HepG2 (cell line): Measurements from ENCODE around the gene ATOSB. TPM values are rescaled to one million over a fixed set of nuclear protein-coding genes. Genes with fewer than 3 reads are reported as not detected.
A peak's percentile ranks its signal among the peaks of the same experiment; 100 is the strongest.

Experiments used
- CBX5 ChIP-seq: sonication (generic); formaldehyde crosslinking; IDR thresholded peaks from 2 replicates; pipeline ENCODE4 v1.4.0; 2020; ENCODE audit warnings: missing genetic modification reagents, borderline replicate concordance
- FLYWCH1 ChIP-seq: sonication (generic); formaldehyde crosslinking; IDR thresholded peaks from 2 replicates; pipeline ENCODE4 v1.8.1; 2023; ENCODE audit warnings: mild to moderate bottlenecking, missing genetic modification reagents
- HOXA7 ChIP-seq: sonication (generic); formaldehyde crosslinking; IDR thresholded peaks from 2 replicates; pipeline ENCODE4 v1.8.1; 2022; ENCODE audit warnings: mild to moderate bottlenecking, missing genetic modification reagents, moderate library complexity
- MAZ ChIP-seq, 2 experiments: sonication (generic) in 1 of 2; formaldehyde crosslinking in 1 of 2; IDR thresholded peaks; 2 replicates each; pipeline versions ENCODE4 v1.5.0 to v1.6.1; 2012 to 2020; ENCODE audit warnings: low read depth in 2 of 2, mild to moderate bottlenecking in 2 of 2, borderline replicate concordance in 1 of 2, improper control_type of control experiment in 1 of 2, low read length in 1 of 2, missing genetic modification reagents in 1 of 2, moderate library complexity in 1 of 2
- MEF2D ChIP-seq: sonication (generic); formaldehyde crosslinking; IDR thresholded peaks from 2 replicates; pipeline ENCODE4 v1.5.1; 2020; ENCODE audit warnings: mild to moderate bottlenecking, missing genetic modification reagents
- MIER3 ChIP-seq: IDR thresholded peaks from 2 replicates; pipeline ENCODE4 v1.6.1; 2016; ENCODE audit warnings: missing compliant biosample characterization, borderline replicate concordance
- NFE2L1 ChIP-seq: sonication (generic); formaldehyde crosslinking; IDR thresholded peaks from 2 replicates; pipeline ENCODE4 v1.4.0; 2020; ENCODE audit warnings: missing genetic modification reagents, mild to moderate bottlenecking, borderline replicate concordance
- ONECUT2 ChIP-seq: sonication (generic); formaldehyde crosslinking; IDR thresholded peaks from 2 replicates; pipeline ENCODE4 v1.4.0; 2020; ENCODE audit warnings: missing genetic modification reagents
- POLR2G ChIP-seq: fragments of 200-400 bp; formaldehyde crosslinking; IDR thresholded peaks from 2 replicates; pipeline ENCODE4 v1.6.1; 2018; ENCODE audit warnings: mild to moderate bottlenecking, low read depth, low read length, moderate library complexity
- SETDB1 ChIP-seq: sonication (generic); formaldehyde crosslinking; IDR thresholded peaks from 2 replicates; pipeline ENCODE4 v1.5.1; 2020; ENCODE audit warnings: missing genetic modification reagents, mild to moderate bottlenecking, borderline replicate concordance
- SMYD3 ChIP-seq: sonication (generic); formaldehyde crosslinking; IDR thresholded peaks from 2 replicates; pipeline ENCODE4 v1.8.1; 2023; ENCODE audit warnings: mild to moderate bottlenecking, missing genetic modification reagents
- TAF15 ChIP-seq: fragments of 200-400 bp; formaldehyde crosslinking; IDR thresholded peaks from one replicate; pipeline ENCODE4 v1.6.1; 2018; ENCODE audit warnings: mild to moderate bottlenecking, low read depth, low read length; ENCODE audit not compliant: poor library complexity, severe bottlenecking
- U2AF2 ChIP-seq: fragments of 200-400 bp; formaldehyde crosslinking; IDR thresholded peaks from 2 replicates; pipeline ENCODE4 v1.6.1; 2017; ENCODE audit warnings: low read depth, mild to moderate bottlenecking, low read length
- ZMYM3 ChIP-seq: sonication (generic); formaldehyde crosslinking; IDR thresholded peaks from 2 replicates; pipeline ENCODE4 v1.5.1; 2020; ENCODE audit warnings: mild to moderate bottlenecking, missing genetic modification reagents
- ZNF10 ChIP-seq: sonication (generic); formaldehyde crosslinking; IDR thresholded peaks from 2 replicates; pipeline ENCODE4 v1.4.0; 2020; ENCODE audit warnings: mild to moderate bottlenecking, low read depth, missing genetic modification reagents, borderline replicate concordance
- ZNF205 ChIP-seq: IDR thresholded peaks from 2 replicates; pipeline ENCODE4 v1.6.1; 2018; ENCODE audit warnings: missing biosample characterization, missing genetic modification reagents
- ZNF670 ChIP-seq: sonication (generic); formaldehyde crosslinking; IDR thresholded peaks from 2 replicates; pipeline ENCODE4 v1.8.0; 2022; ENCODE audit warnings: mild to moderate bottlenecking, missing genetic modification reagents, borderline replicate concordance
- polyA plus RNA-seq, 8 experiments: library from polyadenylated mRNA; depleted of rRNA in 3 of 8; stranded (reverse) in 7 of 8; unstranded in 1 of 8; fragments of >200 nt; fragmentation: Illumina TruSeq in 4 of 8; extraction: Trizol in 4 of 8; gene quantifications; 2 replicates each; pipeline versions ENCODE4 v1.2.1 to v1.2.3, GENCODE V29; 2011 to 2016; ENCODE audit warnings: low read depth in 4 of 8, missing spikeins in 1 of 8, mixed read lengths in 1 of 8; ENCODE audit not compliant: insufficient read depth in 1 of 8
- total RNA-seq, 5 experiments: library from RNA; depleted of rRNA; stranded (reverse); fragments of >200 nt; fragmentation: Illumina TruSeq; extraction: Trizol; gene quantifications; 2 replicates each; pipeline ENCODE4 v1.2.3, GENCODE V29; 2016; ENCODE audit warnings: low read depth in 1 of 5
- TF ChIP-seq, protein P1 (sequence below): sonication (generic); formaldehyde crosslinking; IDR thresholded peaks from 2 replicates; pipeline ENCODE4 v1.4.0; 2020; ENCODE audit warnings: missing genetic modification reagents
- TF ChIP-seq, protein P2 (sequence below): sonication (generic); formaldehyde crosslinking; IDR thresholded peaks from 2 replicates; pipeline ENCODE4 v1.4.0; 2020; ENCODE audit warnings: mild to moderate bottlenecking, missing genetic modification reagents, borderline replicate concordance
- TF ChIP-seq, protein P3 (sequence below): sonication (generic); formaldehyde crosslinking; IDR thresholded peaks from 2 replicates; pipeline ENCODE4 v1.4.0; 2020; ENCODE audit warnings: missing genetic modification reagents, low read depth, mild to moderate bottlenecking, borderline replicate concordance

Gene ATOSB
- total and polyA plus RNA-seq, 2 of the 13 experiments (the other 11 are each of a cell fraction or from before 2014, with no cell fraction given) = 1.9 to 6.4 TPM

DNA sequence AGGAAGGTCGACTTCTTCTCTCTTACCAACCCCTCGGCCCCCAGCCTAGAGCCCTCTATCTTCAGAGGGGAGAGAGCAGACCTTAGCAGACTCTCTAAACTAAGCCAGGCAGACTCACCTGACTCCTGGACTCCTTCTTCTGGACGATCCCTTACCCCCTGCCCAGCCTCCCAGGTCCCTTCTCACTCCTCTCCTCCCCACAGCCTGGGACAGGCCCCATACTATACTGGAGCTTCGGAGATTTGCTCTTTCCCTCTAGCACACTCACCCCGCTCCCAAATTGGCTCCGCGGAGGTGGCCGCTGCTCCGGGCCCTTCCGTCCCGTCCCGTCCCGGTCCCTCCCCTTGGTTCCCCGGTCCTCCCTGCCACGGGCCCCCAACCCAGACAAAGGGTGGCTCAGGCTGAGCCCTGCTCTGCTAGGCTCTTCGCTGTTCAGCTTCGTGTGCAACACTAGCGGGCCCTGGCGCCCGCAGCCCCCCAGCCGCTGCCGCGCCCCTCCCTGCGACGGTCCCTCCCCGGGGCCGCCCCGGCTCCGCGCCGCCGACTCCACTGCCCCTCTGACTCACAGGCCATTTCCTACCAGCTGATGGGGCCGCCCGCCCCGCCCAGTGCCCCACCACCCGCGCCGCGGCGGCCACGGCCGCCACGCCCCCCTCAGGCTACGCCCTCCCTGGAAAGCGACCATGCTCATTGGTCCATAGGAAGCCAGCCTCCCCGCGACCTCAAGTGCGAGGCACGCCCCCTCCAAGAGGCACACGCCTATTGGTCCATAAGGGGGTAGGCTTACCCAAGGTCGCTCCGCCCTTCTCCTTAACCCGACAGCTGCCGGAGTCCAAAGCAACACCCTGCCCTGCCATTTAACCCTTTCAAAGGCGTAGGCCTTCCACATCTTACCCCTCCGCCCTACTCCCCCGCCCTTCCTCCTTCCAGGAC, 4.4 kb downstream of the ATOSB start (continued):
- TF ChIP-seq MAZ (IDR thresholded peaks at IDR 0.05; ENCODE audit: borderline replicate concordance, low read depth, low read length) (peak; percentile 55; the same call in 1 of the 2 replicates), MAZ (CRISPR knock-in tag; IDR thresholded peaks at IDR 0.05; ENCODE audit: low read depth) (peak; percentile 47; the same call in 1 of the 2 replicates), U2AF2 (no peak), POLR2G (peak; percentile 46; the same call in 1 of the 2 replicates), ONECUT2 (CRISPR knock-in tag) (no peak), SMYD3 (CRISPR knock-in tag) (no peak), MEF2D (CRISPR knock-in tag) (no peak), NFE2L1 (CRISPR knock-in tag) (no peak), ZNF10 (CRISPR knock-in tag) (no peak), ZMYM3 (CRISPR knock-in tag) (no peak), FLYWCH1 (CRISPR knock-in tag) (no peak), CBX5 (CRISPR knock-in tag) (no peak), TAF15 (no peak), SETDB1 (no peak), ZNF205 (no peak), MIER3 (CRISPR knock-in tag) (no peak), HOXA7 (no peak), ZNF670 (no peak)
- TF ChIP-seq, protein P1, sequence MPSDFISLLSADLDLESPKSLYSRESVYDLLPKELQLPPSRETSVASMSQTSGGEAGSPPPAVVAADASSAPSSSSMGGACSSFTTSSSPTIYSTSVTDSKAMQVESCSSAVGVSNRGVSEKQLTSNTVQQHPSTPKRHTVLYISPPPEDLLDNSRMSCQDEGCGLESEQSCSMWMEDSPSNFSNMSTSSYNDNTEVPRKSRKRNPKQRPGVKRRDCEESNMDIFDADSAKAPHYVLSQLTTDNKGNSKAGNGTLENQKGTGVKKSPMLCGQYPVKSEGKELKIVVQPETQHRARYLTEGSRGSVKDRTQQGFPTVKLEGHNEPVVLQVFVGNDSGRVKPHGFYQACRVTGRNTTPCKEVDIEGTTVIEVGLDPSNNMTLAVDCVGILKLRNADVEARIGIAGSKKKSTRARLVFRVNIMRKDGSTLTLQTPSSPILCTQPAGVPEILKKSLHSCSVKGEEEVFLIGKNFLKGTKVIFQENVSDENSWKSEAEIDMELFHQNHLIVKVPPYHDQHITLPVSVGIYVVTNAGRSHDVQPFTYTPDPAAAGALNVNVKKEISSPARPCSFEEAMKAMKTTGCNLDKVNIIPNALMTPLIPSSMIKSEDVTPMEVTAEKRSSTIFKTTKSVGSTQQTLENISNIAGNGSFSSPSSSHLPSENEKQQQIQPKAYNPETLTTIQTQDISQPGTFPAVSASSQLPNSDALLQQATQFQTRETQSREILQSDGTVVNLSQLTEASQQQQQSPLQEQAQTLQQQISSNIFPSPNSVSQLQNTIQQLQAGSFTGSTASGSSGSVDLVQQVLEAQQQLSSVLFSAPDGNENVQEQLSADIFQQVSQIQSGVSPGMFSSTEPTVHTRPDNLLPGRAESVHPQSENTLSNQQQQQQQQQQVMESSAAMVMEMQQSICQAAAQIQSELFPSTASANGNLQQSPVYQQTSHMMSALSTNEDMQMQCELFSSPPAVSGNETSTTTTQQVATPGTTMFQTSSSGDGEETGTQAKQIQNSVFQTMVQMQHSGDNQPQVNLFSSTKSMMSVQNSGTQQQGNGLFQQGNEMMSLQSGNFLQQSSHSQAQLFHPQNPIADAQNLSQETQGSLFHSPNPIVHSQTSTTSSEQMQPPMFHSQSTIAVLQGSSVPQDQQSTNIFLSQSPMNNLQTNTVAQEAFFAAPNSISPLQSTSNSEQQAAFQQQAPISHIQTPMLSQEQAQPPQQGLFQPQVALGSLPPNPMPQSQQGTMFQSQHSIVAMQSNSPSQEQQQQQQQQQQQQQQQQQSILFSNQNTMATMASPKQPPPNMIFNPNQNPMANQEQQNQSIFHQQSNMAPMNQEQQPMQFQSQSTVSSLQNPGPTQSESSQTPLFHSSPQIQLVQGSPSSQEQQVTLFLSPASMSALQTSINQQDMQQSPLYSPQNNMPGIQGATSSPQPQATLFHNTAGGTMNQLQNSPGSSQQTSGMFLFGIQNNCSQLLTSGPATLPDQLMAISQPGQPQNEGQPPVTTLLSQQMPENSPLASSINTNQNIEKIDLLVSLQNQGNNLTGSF (CRISPR knock-in tag) = no peak
- TF ChIP-seq, protein P2, sequence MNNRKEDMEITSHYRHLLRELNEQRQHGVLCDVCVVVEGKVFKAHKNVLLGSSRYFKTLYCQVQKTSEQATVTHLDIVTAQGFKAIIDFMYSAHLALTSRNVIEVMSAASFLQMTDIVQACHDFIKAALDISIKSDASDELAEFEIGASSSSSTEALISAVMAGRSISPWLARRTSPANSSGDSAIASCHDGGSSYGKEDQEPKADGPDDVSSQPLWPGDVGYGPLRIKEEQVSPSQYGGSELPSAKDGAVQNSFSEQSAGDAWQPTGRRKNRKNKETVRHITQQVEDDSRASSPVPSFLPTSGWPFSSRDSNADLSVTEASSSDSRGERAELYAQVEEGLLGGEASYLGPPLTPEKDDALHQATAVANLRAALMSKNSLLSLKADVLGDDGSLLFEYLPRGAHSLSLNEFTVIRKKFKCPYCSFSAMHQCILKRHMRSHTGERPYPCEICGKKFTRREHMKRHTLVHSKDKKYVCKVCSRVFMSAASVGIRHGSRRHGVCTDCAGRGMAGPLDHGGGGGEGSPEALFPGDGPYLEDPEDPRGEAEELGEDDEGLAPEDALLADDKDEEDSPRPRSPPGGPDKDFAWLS = no peak
- TF ChIP-seq, protein P3, sequence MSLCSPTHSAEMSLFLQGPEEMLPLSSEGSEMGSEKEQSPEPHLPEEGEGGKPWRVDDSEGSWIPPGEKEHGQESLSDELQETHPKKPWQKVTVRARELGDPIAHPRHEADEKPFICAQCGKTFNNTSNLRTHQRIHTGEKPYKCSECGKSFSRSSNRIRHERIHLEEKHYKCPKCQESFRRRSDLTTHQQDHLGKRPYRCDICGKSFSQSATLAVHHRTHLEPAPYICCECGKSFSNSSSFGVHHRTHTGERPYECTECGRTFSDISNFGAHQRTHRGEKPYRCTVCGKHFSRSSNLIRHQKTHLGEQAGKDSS (CRISPR knock-in tag) = no peak
